MM.1S (cell line): ENCODE data around the gene EPB41L2.

Experiments
- DNase-seq: peaks from one replicate; pipeline ENCODE4 v3.0.0-alpha.2; 2015
- H2AFZ ChIP-seq: fragments of 300-600 bp; sonication (generic); 2 replicates; pipeline ENCODE4 v1.6.0; 2016; ENCODE audit warnings: antibody characterized with exemption, low read length
- H3F3A ChIP-seq: fragments of 300-600 bp; sonication (generic); 2 replicates; pipeline ENCODE4 v1.6.1; 2016; ENCODE audit warnings: mild to moderate bottlenecking, antibody characterized with exemption, low read length, moderate library complexity, mixed read lengths; ENCODE audit not compliant: insufficient read depth
- H3K27ac ChIP-seq: fragments of 300-600 bp; sonication (generic); 2 replicates; pipeline ENCODE4 v1.5.1; 2016; ENCODE audit warnings: mild to moderate bottlenecking, low read length
- H3K27me3 ChIP-seq: fragments of 300-600 bp; sonication (generic); replicated peaks from 2 replicates; pipeline ENCODE4 v1.6.0; 2016; ENCODE audit warnings: low read length; ENCODE audit not compliant: insufficient read depth
- H3K36me3 ChIP-seq: fragments of 300-600 bp; sonication (generic); replicated peaks from 2 replicates; pipeline ENCODE4 v1.6.1; 2016; ENCODE audit warnings: mild to moderate bottlenecking, low read length, mixed read lengths; ENCODE audit not compliant: insufficient read depth
- H3K4me1 ChIP-seq: fragments of 300-600 bp; sonication (generic); 2 replicates; pipeline ENCODE4 v1.6.1; 2016; ENCODE audit warnings: low read length, mixed read lengths
- H3K4me2 ChIP-seq: fragments of 300-600 bp; sonication (generic); 2 replicates; pipeline ENCODE4 v1.6.0; 2016; ENCODE audit warnings: low read depth, low read length
- H3K4me3 ChIP-seq: fragments of 300-600 bp; sonication (generic); 2 replicates; pipeline ENCODE4 v1.5.1; 2016; ENCODE audit warnings: low read length, mixed read lengths
- H3K79me2 ChIP-seq: fragments of 300-600 bp; sonication (generic); 2 replicates; pipeline ENCODE4 v1.6.1; 2016; ENCODE audit warnings: mixed run types, low read length, mixed read lengths
- H3K9ac ChIP-seq: fragments of 300-600 bp; sonication (generic); 2 replicates; pipeline ENCODE4 v1.6.1; 2016; ENCODE audit warnings: low read length, mixed read lengths
- H3K9me2 ChIP-seq: fragments of 300-600 bp; sonication (generic); replicated peaks from 2 replicates; pipeline ENCODE4 v1.6.1; 2016; ENCODE audit warnings: mild to moderate bottlenecking, low read length, mixed read lengths; ENCODE audit not compliant: insufficient read depth
- H3K9me3 ChIP-seq: fragments of 300-600 bp; sonication (generic); replicated peaks from 2 replicates; pipeline ENCODE4 v1.6.1; 2016; ENCODE audit warnings: mild to moderate bottlenecking, low read length, mixed read lengths; ENCODE audit not compliant: insufficient read depth
- H4K20me1 ChIP-seq: fragments of 300-600 bp; sonication (generic); 2 replicates; pipeline ENCODE4 v1.6.1; 2016; ENCODE audit warnings: mild to moderate bottlenecking, low read length, moderate library complexity, mixed read lengths; ENCODE audit not compliant: insufficient read depth
- EZH2 ChIP-seq: fragments of 300-600 bp; sonication (generic); optimal IDR thresholded peaks from 2 replicates; pipeline ENCODE3; 2017; ENCODE audit warnings: low read depth, mild to moderate bottlenecking, antibody characterized with exemption, low read length, mixed read lengths
- EZH2phosphoT487 ChIP-seq: fragments of 300-600 bp; sonication (generic); IDR thresholded peaks from 2 replicates; pipeline ENCODE4 v1.6.1; 2018; ENCODE audit warnings: antibody characterized with exemption, low read length
- TF ChIP-seq, protein P1 (sequence below): fragments of 300-600 bp; sonication (generic); IDR thresholded peaks from 2 replicates; pipeline ENCODE4 v1.5.1; 2016; ENCODE audit warnings: antibody characterized with exemption, low read length, mixed read lengths

The EPB41L2 gene

GRCh38 chr6:130985115-130985514 is 77.9 kb downstream of the EPB41L2 start:
- H3K27ac ChIP-seq: no peak overlapping the region
- no peaks in the 10 kb centered on the region for H3K36me3 ChIP-seq
- no peaks in the 10 kb centered on the region for H3K9me3 ChIP-seq
- H4K20me1 ChIP-seq: no peaks in the 10 kb centered on the region
- H3K9me2 ChIP-seq: no peaks in the 10 kb centered on the region
- no peak for TF ChIP-seq EZH2phosphoT487
- TF ChIP-seq, protein P1, sequence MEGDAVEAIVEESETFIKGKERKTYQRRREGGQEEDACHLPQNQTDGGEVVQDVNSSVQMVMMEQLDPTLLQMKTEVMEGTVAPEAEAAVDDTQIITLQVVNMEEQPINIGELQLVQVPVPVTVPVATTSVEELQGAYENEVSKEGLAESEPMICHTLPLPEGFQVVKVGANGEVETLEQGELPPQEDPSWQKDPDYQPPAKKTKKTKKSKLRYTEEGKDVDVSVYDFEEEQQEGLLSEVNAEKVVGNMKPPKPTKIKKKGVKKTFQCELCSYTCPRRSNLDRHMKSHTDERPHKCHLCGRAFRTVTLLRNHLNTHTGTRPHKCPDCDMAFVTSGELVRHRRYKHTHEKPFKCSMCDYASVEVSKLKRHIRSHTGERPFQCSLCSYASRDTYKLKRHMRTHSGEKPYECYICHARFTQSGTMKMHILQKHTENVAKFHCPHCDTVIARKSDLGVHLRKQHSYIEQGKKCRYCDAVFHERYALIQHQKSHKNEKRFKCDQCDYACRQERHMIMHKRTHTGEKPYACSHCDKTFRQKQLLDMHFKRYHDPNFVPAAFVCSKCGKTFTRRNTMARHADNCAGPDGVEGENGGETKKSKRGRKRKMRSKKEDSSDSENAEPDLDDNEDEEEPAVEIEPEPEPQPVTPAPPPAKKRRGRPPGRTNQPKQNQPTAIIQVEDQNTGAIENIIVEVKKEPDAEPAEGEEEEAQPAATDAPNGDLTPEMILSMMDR: no peak
- no peak for TF ChIP-seq EZH2
- no peak for DNase-seq
- no peak overlapping the region for H2AFZ ChIP-seq
- H3K27me3 ChIP-seq: no peaks in the 10 kb centered on the region
- H3K79me2 ChIP-seq: no peaks in the 10 kb centered on the region
- no peak overlapping the region for H3K4me3 ChIP-seq
- H3K9ac ChIP-seq: no peak overlapping the region
- H3F3A ChIP-seq: no peaks in the 10 kb centered on the region
- H3K4me2 ChIP-seq: no peak overlapping the region
- H3K4me1 ChIP-seq: no peaks in the 10 kb centered on the region

DNA sequence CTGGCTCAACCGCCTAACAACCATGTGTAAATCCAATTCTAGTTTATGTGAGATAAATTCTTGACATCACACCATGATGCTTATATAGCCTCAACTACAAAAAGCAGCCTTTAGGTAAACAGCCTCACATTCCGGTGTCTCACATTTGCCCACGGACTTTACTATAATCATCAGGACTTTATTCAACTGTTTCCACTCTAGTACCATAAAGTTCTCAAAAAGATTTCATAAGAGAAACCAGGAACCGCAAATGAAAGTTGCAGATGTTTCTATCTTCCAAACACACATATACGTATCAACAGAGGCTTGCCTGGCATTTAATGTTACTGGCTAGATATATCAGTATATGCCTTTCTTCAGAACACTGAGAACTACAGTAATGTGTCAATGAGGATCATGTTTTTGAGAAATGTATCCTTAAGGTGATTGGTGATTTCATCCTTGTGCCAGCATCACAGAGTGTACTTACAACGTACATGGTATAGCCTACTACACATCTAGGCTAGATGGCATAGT is 80.0 kb downstream of the EPB41L2 start:
- no peak for DNase-seq
- Histone ChIP-seq H4K20me1 (no peaks in the 10 kb centered on the region), H3K27me3 (no peaks in the 10 kb centered on the region), H2AFZ (no peak overlapping the region), H3K4me3 (no peak overlapping the region), H3K36me3 (no peaks in the 10 kb centered on the region), H3K79me2 (no peaks in the 10 kb centered on the region), H3K9me2 (no peaks in the 10 kb centered on the region), H3K9ac (no peak overlapping the region), H3K27ac (no peak overlapping the region), H3K4me1 (no peaks in the 10 kb centered on the region), H3F3A (no peaks in the 10 kb centered on the region), H3K9me3 (no peaks in the 10 kb centered on the region), H3K4me2 (no peak overlapping the region)
- TF ChIP-seq EZH2 (no peak), EZH2phosphoT487 (no peak)
- TF ChIP-seq, protein P1: no peak

- no peak for DNase-seq
- Histone ChIP-seq H4K20me1 (no peaks in the 10 kb centered on the region), H3K27ac (no peak overlapping the region), H3K9me3 (no peaks in the 10 kb centered on the region), H3K36me3 (no peaks in the 10 kb centered on the region), H3K4me2 (no peak overlapping the region), H3K4me1 (no peaks in the 10 kb centered on the region), H3K9ac (no peak overlapping the region), H2AFZ (no peak overlapping the region), H3K4me3 (no peak overlapping the region), H3K79me2 (no peaks in the 10 kb centered on the region), H3F3A (no peaks in the 10 kb centered on the region), H3K27me3 (no peaks in the 10 kb centered on the region), H3K9me2 (no peaks in the 10 kb centered on the region)
- TF ChIP-seq, protein P1: no peak
- TF ChIP-seq EZH2 (no peak), EZH2phosphoT487 (no peak)
These were observed 80.9 kb downstream of the EPB41L2 start for GRCh38 chr6:130982135-130982534.
